NB4 (cell line): Measurements from ENCODE around the gene VGLL1.

Experiments
- CTCF ChIP-seq: IDR thresholded peaks from one replicate; pipeline ENCODE4 v1.5.1; 2012; ENCODE audit warnings: low read depth, low read length
- MAX ChIP-seq: IDR thresholded peaks from 2 replicates; pipeline ENCODE4 v1.6.1; 2011; ENCODE audit warnings: low read depth, low read length
- MYC ChIP-seq: IDR thresholded peaks from 2 replicates; pipeline ENCODE4 v1.6.1; 2011; ENCODE audit warnings: low read depth, low read length
- POLR2A ChIP-seq: IDR thresholded peaks from 2 replicates; pipeline ENCODE4 v1.6.1; 2011; ENCODE audit warnings: mild to moderate bottlenecking; ENCODE audit not compliant: insufficient read length; ENCODE audit errors: extremely low read depth

- TF ChIP-seq POLR2A (no peak), CTCF (no peak), MAX (no peak), MYC (no peak)
Observed at GRCh38 chrX:136597954-136598353, 65.9 kb downstream of the VGLL1 start.
